DND-41 (cell line): ENCODE data around the gene NT5C1B.

Experiments
- ATAC-seq: fragments of 200-7000 bp; cut with Tn5 transposase; 3 replicates; pipeline ENCODE4 v1.9.1; 2021; ENCODE audit warnings: low read depth; ENCODE audit not compliant: insufficient read depth
- DNase-seq: peaks from one replicate; pipeline ENCODE4 v3.0.0-alpha.2; 2020
- H2AFZ ChIP-seq: 2 replicates; pipeline ENCODE4 v1.6.0; 2012; ENCODE audit warnings: low read depth, low read length
- H3K27ac ChIP-seq: 2 replicates; pipeline ENCODE4 v1.5.1; 2012; ENCODE audit warnings: low read length, inconsistent platforms
- H3K27me3 ChIP-seq: fragments of 200-600 bp; sonication (generic); 2 replicates; pipeline ENCODE4 v1.6.0; 2012; ENCODE audit warnings: low read length, mild to moderate bottlenecking, inconsistent platforms; ENCODE audit not compliant: insufficient read depth, poor library complexity
- H3K36me3 ChIP-seq: 2 replicates; pipeline ENCODE4 v1.5.1; 2012; ENCODE audit warnings: low read length, inconsistent platforms; ENCODE audit not compliant: insufficient read depth
- H3K4me1 ChIP-seq: 2 replicates; pipeline ENCODE4 v1.5.1; 2012; ENCODE audit warnings: mild to moderate bottlenecking, low read length; ENCODE audit not compliant: insufficient read depth
- H3K4me2 ChIP-seq: 2 replicates; pipeline ENCODE4 v1.6.0; 2012; ENCODE audit warnings: mild to moderate bottlenecking, moderate library complexity, low read length, inconsistent platforms; ENCODE audit not compliant: insufficient read depth
- H3K4me3 ChIP-seq, 2 experiments: fragments of 200-600 bp in 1 of 2; shearing (Covaris generic) in 1 of 2; 2 replicates each; pipeline ENCODE4 v1.5.1; 2012 to 2016; ENCODE audit warnings: inconsistent platforms in 2 of 2, low read length in 2 of 2, mild to moderate bottlenecking in 2 of 2, low read depth in 1 of 2, moderate library complexity in 1 of 2
- H3K79me2 ChIP-seq: 2 replicates; pipeline ENCODE4 v1.6.0; 2012; ENCODE audit warnings: low read length, inconsistent platforms; ENCODE audit not compliant: insufficient read depth
- H3K9ac ChIP-seq: 2 replicates; pipeline ENCODE4 v1.6.0; 2012; ENCODE audit warnings: low read depth, mild to moderate bottlenecking, inconsistent platforms, low read length, moderate library complexity
- H3K9me3 ChIP-seq: 2 replicates; pipeline ENCODE4 v1.5.1; 2012; ENCODE audit warnings: low read length, moderate library complexity, mild to moderate bottlenecking, inconsistent platforms; ENCODE audit not compliant: insufficient read depth, severe bottlenecking
- H4K20me1 ChIP-seq: 2 replicates; pipeline ENCODE4 v1.6.0; 2012; ENCODE audit warnings: low read length; ENCODE audit not compliant: insufficient read depth
- EZH2 ChIP-seq: IDR thresholded peaks from 3 replicates; pipeline ENCODE4 v1.6.1; 2012; ENCODE audit warnings: borderline replicate concordance, low read depth, mild to moderate bottlenecking, moderate library complexity, low read length, inconsistent platforms; ENCODE audit not compliant: severe bottlenecking
- TF ChIP-seq, protein P1 (sequence below): IDR thresholded peaks from 2 replicates; pipeline ENCODE4 v1.5.1; 2012; ENCODE audit warnings: borderline replicate concordance, low read length, moderate library complexity, mild to moderate bottlenecking; ENCODE audit not compliant: poor library complexity, severe bottlenecking; ENCODE audit errors: extremely low read depth

Gene NT5C1B

GRCh38 chr2:18514526-18515461, 74.6 kb downstream of the NT5C1B start:
- no peak overlapping the region for H3K4me2 ChIP-seq
- H3K9ac ChIP-seq, result no peak overlapping the region
- no peak for TF ChIP-seq EZH2
- TF ChIP-seq, protein P1, sequence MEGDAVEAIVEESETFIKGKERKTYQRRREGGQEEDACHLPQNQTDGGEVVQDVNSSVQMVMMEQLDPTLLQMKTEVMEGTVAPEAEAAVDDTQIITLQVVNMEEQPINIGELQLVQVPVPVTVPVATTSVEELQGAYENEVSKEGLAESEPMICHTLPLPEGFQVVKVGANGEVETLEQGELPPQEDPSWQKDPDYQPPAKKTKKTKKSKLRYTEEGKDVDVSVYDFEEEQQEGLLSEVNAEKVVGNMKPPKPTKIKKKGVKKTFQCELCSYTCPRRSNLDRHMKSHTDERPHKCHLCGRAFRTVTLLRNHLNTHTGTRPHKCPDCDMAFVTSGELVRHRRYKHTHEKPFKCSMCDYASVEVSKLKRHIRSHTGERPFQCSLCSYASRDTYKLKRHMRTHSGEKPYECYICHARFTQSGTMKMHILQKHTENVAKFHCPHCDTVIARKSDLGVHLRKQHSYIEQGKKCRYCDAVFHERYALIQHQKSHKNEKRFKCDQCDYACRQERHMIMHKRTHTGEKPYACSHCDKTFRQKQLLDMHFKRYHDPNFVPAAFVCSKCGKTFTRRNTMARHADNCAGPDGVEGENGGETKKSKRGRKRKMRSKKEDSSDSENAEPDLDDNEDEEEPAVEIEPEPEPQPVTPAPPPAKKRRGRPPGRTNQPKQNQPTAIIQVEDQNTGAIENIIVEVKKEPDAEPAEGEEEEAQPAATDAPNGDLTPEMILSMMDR, result no peak
- H3K79me2 ChIP-seq, result no peaks in the 10 kb centered on the region
- no peak for ATAC-seq
- no peak overlapping the region for H3K27ac ChIP-seq
- H4K20me1 ChIP-seq, result no peaks in the 10 kb centered on the region
- no peaks in the 10 kb centered on the region for H3K4me1 ChIP-seq
- H2AFZ ChIP-seq, result no peak overlapping the region
- no peak overlapping the region for H3K4me3 ChIP-seq
- no peaks in the 10 kb centered on the region for H3K9me3 ChIP-seq
- no peaks in the 10 kb centered on the region for H3K36me3 ChIP-seq
- no peak for DNase-seq
- H3K27me3 ChIP-seq, result peaks cover 10% of the 10 kb centered on the region
